H1 (cell line): ENCODE measurements around the gene PHACTR2. TPM values are rescaled to one million over a fixed set of nuclear protein-coding genes. Genes with fewer than 3 reads are reported as not detected.

Experiments
- CTCF ChIA-PET: fragments of 300-600 bp; sonication (Branson Sonifier 250); formaldehyde crosslinking; loops from one replicate; lab custom pipeline; 2021; ENCODE audit not compliant: partially characterized antibody; lab: Charles Lee
- POLR2A ChIA-PET: fragments of 300-600 bp; sonication (Branson Sonifier 250); formaldehyde crosslinking; loops from one replicate; lab custom pipeline; 2021; ENCODE audit warnings: inconsistent platforms; ENCODE audit not compliant: partially characterized antibody; lab: Charles Lee
- DNase-seq, 2 experiments: peaks; one replicate each; pipeline versions ENCODE4 v3.0.0 to v3.0.0-alpha.2; 2010 to 2022; ENCODE audit warnings: low spot score in 2 of 2, low read depth in 1 of 2, mixed read lengths in 1 of 2
- FAIRE-seq: peaks from 2 replicates; lab custom pipeline; 2011; peaks lifted over from hg19 to GRCh38; lab: Jason Lieb, UNC
- H2AFZ ChIP-seq: 2 replicates; pipeline ENCODE4 v1.8.1; 2012; ENCODE audit warnings: low read length, inconsistent platforms
- H2AK5ac ChIP-seq: 2 replicates; pipeline ENCODE4 v1.6.1; 2013; ENCODE audit warnings: low read depth, low read length
- H2BK120ac ChIP-seq: replicated peaks from 2 replicates; pipeline ENCODE3; 2013; ENCODE audit warnings: low read depth, low read length, inconsistent platforms
- H2BK12ac ChIP-seq: 2 replicates; pipeline ENCODE4 v1.6.1; 2013; ENCODE audit warnings: low read depth, low read length
- H2BK15ac ChIP-seq: 2 replicates; pipeline ENCODE4 v1.6.1; 2013; ENCODE audit warnings: low read length
- H2BK20ac ChIP-seq: 2 replicates; pipeline ENCODE4 v1.6.1; 2013; ENCODE audit warnings: low read length
- H2BK5ac ChIP-seq: 2 replicates; pipeline ENCODE4 v1.6.1; 2013; ENCODE audit warnings: low read depth, low read length
- H3K14ac ChIP-seq: 2 replicates; pipeline ENCODE4 v1.6.1; 2013; ENCODE audit warnings: inconsistent platforms; ENCODE audit not compliant: insufficient read length
- H3K18ac ChIP-seq: 2 replicates; pipeline ENCODE4 v1.6.1; 2013; ENCODE audit warnings: low read length; ENCODE audit errors: extremely low read depth
- H3K23ac ChIP-seq: 2 replicates; pipeline ENCODE4 v1.6.1; 2013; ENCODE audit warnings: inconsistent platforms; ENCODE audit not compliant: insufficient read length
- H3K23me2 ChIP-seq: 2 replicates; pipeline ENCODE4 v1.6.1; 2013; ENCODE audit warnings: low read depth, low read length
- H3K27ac ChIP-seq: 2 replicates; pipeline ENCODE4 v1.6.1; 2011; ENCODE audit warnings: low read depth, low read length, inconsistent platforms
- H3K27me3 ChIP-seq, 4 experiments: replicated peaks in 1 of 4; 1 replicate in 1 of 4; 2 replicates in 3 of 4; pipeline versions ENCODE4 v1.6.1 to v1.8.1; 2011 to 2013; ENCODE audit warnings: low read length in 3 of 4, mild to moderate bottlenecking in 3 of 4, inconsistent platforms in 2 of 4, mixed read lengths in 2 of 4, moderate library complexity in 1 of 4; ENCODE audit not compliant: control insufficient read depth in 3 of 4, insufficient read depth in 3 of 4; ENCODE audit errors: extremely low read depth in 1 of 4
- H3K36me3 ChIP-seq, 4 experiments: 2 replicates each; pipeline versions ENCODE4 v1.6.1 to v1.8.1; 2011 to 2013; ENCODE audit warnings: mild to moderate bottlenecking in 4 of 4, low read length in 3 of 4, moderate library complexity in 2 of 4, control low read depth in 1 of 4, inconsistent platforms in 1 of 4; ENCODE audit not compliant: insufficient read depth in 4 of 4, control insufficient read depth in 2 of 4
- H3K4ac ChIP-seq: replicated peaks from 2 replicates; pipeline ENCODE3; 2013; ENCODE audit warnings: low read length, low read depth, mixed read lengths, inconsistent platforms; ENCODE audit not compliant: insufficient read length
- H3K4me1 ChIP-seq, 4 experiments: replicated peaks in 1 of 4; 1 replicate in 1 of 4; 2 replicates in 3 of 4; pipeline versions ENCODE4 v1.6.1 to v1.8.1; 2011 to 2013; ENCODE audit warnings: low read length in 3 of 4, inconsistent platforms in 2 of 4, mixed read lengths in 1 of 4; ENCODE audit not compliant: insufficient read depth in 4 of 4, control insufficient read depth in 3 of 4
- H3K4me2 ChIP-seq, 2 experiments: 2 replicates each; pipeline versions ENCODE4 v1.6.1 to v1.8.1; 2011 to 2013; ENCODE audit warnings: low read depth in 2 of 2, low read length in 2 of 2, control low read depth in 1 of 2, inconsistent platforms in 1 of 2, mild to moderate bottlenecking in 1 of 2; ENCODE audit not compliant: insufficient read depth in 1 of 2
- H3K4me3 ChIP-seq, 4 experiments: fragments of 200-600, 300-600 bp in 1 of 4; sonication (generic), shearing (Covaris generic), sonication (Bioruptor Twin) in 1 of 4; 2 replicates each; pipeline versions ENCODE4 v1.5.1 to v1.8.1; 2011 to 2016; ENCODE audit warnings: low read length in 4 of 4, low read depth in 3 of 4, control low read depth in 2 of 4, inconsistent platforms in 2 of 4, mild to moderate bottlenecking in 2 of 4, mixed read lengths in 1 of 4, moderate library complexity in 1 of 4; ENCODE audit not compliant: insufficient read depth in 2 of 4; ENCODE audit errors: extremely low read depth in 1 of 4
- H3K56ac ChIP-seq: replicated peaks from 2 replicates; pipeline ENCODE3; 2013; ENCODE audit warnings: low read depth, mild to moderate bottlenecking, mixed read lengths, low read length, inconsistent platforms; ENCODE audit not compliant: insufficient read length
- H3K79me1 ChIP-seq: 2 replicates; pipeline ENCODE4 v1.6.1; 2013; ENCODE audit warnings: low read depth, low read length, control low read depth
- H3K79me2 ChIP-seq, 2 experiments: 2 replicates each; pipeline versions ENCODE4 v1.6.1 to v1.8.1; 2012 to 2013; ENCODE audit warnings: low read length in 2 of 2, mild to moderate bottlenecking in 2 of 2, inconsistent platforms in 1 of 2; ENCODE audit not compliant: insufficient read depth in 2 of 2, control insufficient read depth in 1 of 2
- H3K9ac ChIP-seq, 4 experiments: replicated peaks in 1 of 4; 1 replicate in 1 of 4; 2 replicates in 3 of 4; pipeline versions ENCODE4 v1.6.1 to v1.8.1; 2011 to 2013; ENCODE audit warnings: low read depth in 3 of 4, low read length in 3 of 4, control low read depth in 2 of 4, mild to moderate bottlenecking in 2 of 4, moderate library complexity in 2 of 4, inconsistent platforms in 1 of 4; ENCODE audit errors: extremely low read depth in 1 of 4
- H3K9me3 ChIP-seq, 2 experiments: 2 replicates each; pipeline versions ENCODE4 v1.6.1 to v1.8.1; 2012 to 2013; ENCODE audit warnings: mild to moderate bottlenecking in 2 of 2, moderate library complexity in 2 of 2, control low read depth in 1 of 2, inconsistent platforms in 1 of 2, low read depth in 1 of 2, low read length in 1 of 2, mixed read lengths in 1 of 2; ENCODE audit not compliant: insufficient read depth in 2 of 2
- H4K20me1 ChIP-seq, 2 experiments: replicated peaks in 1 of 2; 2 replicates each; pipeline versions ENCODE3 to v1.8.1; 2011 to 2013; ENCODE audit warnings: inconsistent platforms in 2 of 2, low read length in 2 of 2, mild to moderate bottlenecking in 1 of 2; ENCODE audit not compliant: insufficient read depth in 2 of 2, control insufficient read depth in 1 of 2
- H4K5ac ChIP-seq: 2 replicates; pipeline ENCODE4 v1.6.1; 2013; ENCODE audit warnings: low read length, low read depth, mixed read lengths, inconsistent platforms; ENCODE audit not compliant: insufficient read length
- H4K8ac ChIP-seq: 2 replicates; pipeline ENCODE4 v1.8.0; 2013; ENCODE audit warnings: mild to moderate bottlenecking, moderate library complexity, low read length, inconsistent platforms; ENCODE audit not compliant: insufficient read depth; ENCODE audit errors: extremely low read depth
- H4K91ac ChIP-seq: replicated peaks from 2 replicates; pipeline ENCODE3; 2013; ENCODE audit warnings: low read length, mixed read lengths, inconsistent platforms; ENCODE audit not compliant: insufficient read length
- CEBPB ChIP-seq: IDR thresholded peaks from 2 replicates; pipeline ENCODE4 v1.6.1; 2012; ENCODE audit warnings: low read depth, low read length
- HDAC6 ChIP-seq: IDR thresholded peaks from one replicate; pipeline ENCODE4 v1.7.1; 2012; ENCODE audit warnings: low read depth, mild to moderate bottlenecking, inconsistent platforms, low read length, moderate library complexity
- RBBP5 ChIP-seq: IDR thresholded peaks from 2 replicates; pipeline ENCODE4 v1.7.1; 2012; ENCODE audit warnings: low read depth, mild to moderate bottlenecking, inconsistent platforms, low read length, moderate library complexity, borderline replicate concordance
- TEAD4 ChIP-seq: IDR thresholded peaks from 2 replicates; pipeline ENCODE4 v1.6.1; 2012; ENCODE audit warnings: low read depth, low read length, inconsistent platforms, mixed read lengths
- polyA plus RNA-seq, 7 experiments: library from polyadenylated mRNA; depleted of rRNA in 3 of 7; stranded (reverse) in 5 of 7; unstranded in 2 of 7; fragments of >200 nt in 5 of 7; fragments of 200-250 nt in 2 of 7; gene quantifications; 1 replicate in 5 of 7; 2 replicates in 1 of 7; 4 replicates in 1 of 7; pipeline versions ENCODE4 v1.2.1 to v1.2.3, GENCODE V29; 2011 to 2013; ENCODE audit warnings: missing spikeins in 2 of 7, mixed read lengths in 2 of 7
- total RNA-seq: library from RNA; stranded (reverse); fragmentation: NEBNext Ultra II Directional; extraction: Animal tissue kit (Norgen Biotek cat#: 25700); gene quantifications from 2 replicates; pipeline ENCODE4 v1.2.1, GENCODE V29; 2021

PHACTR2 gene
- total and polyA plus RNA-seq, 2 of the 8 experiments (the other 6 are each of a cell fraction or from before 2014, with no cell fraction given) = 16.9 to 131 TPM

- H3K79me1 ChIP-seq = no peaks in the 10 kb centered on the region
- H3K23me2 ChIP-seq = no peaks in the 10 kb centered on the region
- no peak overlapping the region for H4K8ac ChIP-seq
- no peaks in the 10 kb centered on the region for H4K20me1 ChIP-seq
- no peak overlapping the region for H3K9ac ChIP-seq
- DNase-seq = no peak
- no peak overlapping the region for H3K23ac ChIP-seq
- no peak overlapping the region for H2BK5ac ChIP-seq
- H4K5ac ChIP-seq = peak overlapping the region; percentile 44
- H4K91ac ChIP-seq = no peak overlapping the region
- no peak overlapping the region for H2BK15ac ChIP-seq
- peaks cover 3 to 23% of the 10 kb centered on the region in 2 experiments; a peak in 3 of 4 replicates for H3K79me2 ChIP-seq
- no peak overlapping the region for H2BK12ac ChIP-seq
- TF ChIP-seq TEAD4 = no peak
- TF ChIP-seq CEBPB = no peak
- TF ChIP-seq HDAC6 = no peak
- TF ChIP-seq RBBP5 = no peak
- no peak overlapping the region for H3K56ac ChIP-seq
- ChIA-PET CTCF (interaction anchor here (1.0 to 1.6 kb wide), 3 partner anchors 12 to 267 kb away, joined by 3 to 4 read pairs (median 4); no protein-coding TSS in a partner anchor), POLR2A (interaction anchor here (0.9 kb wide), 1 partner anchor 45 kb away, joined by 3 read pairs; no protein-coding TSS in a partner anchor)
- peak overlapping the region; percentile 44 for H2BK120ac ChIP-seq
- peaks cover 2 to 33% (median 14%) of the 10 kb centered on the region in 4 experiments for H3K4me1 ChIP-seq
- no peak overlapping the region for H2AK5ac ChIP-seq
- no peak overlapping the region; the same call in 1 of the 2 replicates for H3K18ac ChIP-seq
- H3K4ac ChIP-seq = no peak overlapping the region
- peak overlapping the region; percentile 44 to 58 for H3K4me2 ChIP-seq
- no peak overlapping the region for H2BK20ac ChIP-seq
- H2AFZ ChIP-seq = no peak overlapping the region
- FAIRE-seq = no peak
- no peaks in the 10 kb centered on the region for H3K9me3 ChIP-seq
- H3K27ac ChIP-seq = no peak overlapping the region
- no peaks in the 10 kb centered on the region for H3K27me3 ChIP-seq
- no peaks in the 10 kb centered on the region for H3K36me3 ChIP-seq
- no peak overlapping the region for H3K14ac ChIP-seq
- H3K4me3 ChIP-seq = peak overlapping the region in 1 of 4 experiments; percentile 12; a peak in 1 of 8 replicates
Observed at GRCh38 chr6:143675382-143675900, 2.3 kb upstream of the PHACTR2 start.
